ENCODE results near the gene SHISA5.

Gene SHISA5

GRCh38 chr3:48419149-48419548 lies 84.8 kb downstream of the SHISA5 start:
- no peak for DNase-seq (ENCODE audit: low spot score)
- in situ Hi-C loops (cut with MboI; ENCODE audit: low sequenced_read_pairs, unreplicated experiment) = no loop called here
- TF ChIP-seq CTCF (IDR thresholded peaks at IDR 0.05; ENCODE audit: borderline replicate concordance, control extremely low read depth, extremely low read depth, insufficient read depth, missing control alignments) = no peak

GRCh38 chr3:48418651-48419050 lies 85.3 kb downstream of the SHISA5 start:
- DNase-seq (ENCODE audit: low spot score) = no peak
- in situ Hi-C loops (cut with MboI; ENCODE audit: low sequenced_read_pairs, unreplicated experiment) = no loop called here
- no peak for TF ChIP-seq CTCF (IDR thresholded peaks at IDR 0.05; ENCODE audit: borderline replicate concordance, control extremely low read depth, extremely low read depth, insufficient read depth, missing control alignments)

GRCh38 chr3:48418140-48418539 lies 85.8 kb downstream of the SHISA5 start:
- TF ChIP-seq CTCF (IDR thresholded peaks at IDR 0.05; ENCODE audit: borderline replicate concordance, control extremely low read depth, extremely low read depth, insufficient read depth, missing control alignments) = no peak
- DNase-seq (ENCODE audit: low spot score) = no peak
- in situ Hi-C loops (cut with MboI; ENCODE audit: low sequenced_read_pairs, unreplicated experiment) = no loop called here
